GM19397 (cell line): ENCODE measurements around the gene SNX14.

Experiments used
- ATAC-seq: cut with Tn5 transposase; IDR thresholded peaks from one replicate; pipeline ENCODE4 v1.9.1; 2021; ENCODE audit warnings: mild to moderate bottlenecking, moderate library complexity; ENCODE audit not compliant: unreplicated experiment

The SNX14 gene

GRCh38 chr6:85506441-85507093 lies 87.1 kb downstream of the SNX14 start:
- ATAC-seq: no peak

- ATAC-seq: no peak
Observed at GRCh38 chr6:85498596-85499258, 94.9 kb downstream of the SNX14 start.

- ATAC-seq: no peak
Observed at GRCh38 chr6:85496856-85497255, 96.8 kb downstream of the SNX14 start.

- ATAC-seq: no peak
Observed at GRCh38 chr6:85496009-85496579, 97.6 kb downstream of the SNX14 start.

- ATAC-seq: no peak
Observed at GRCh38 chr6:85494547-85495536, 98.8 kb downstream of the SNX14 start.

- ATAC-seq: no peak
Observed at GRCh38 chr6:85493389-85493788, 100.3 kb downstream of the SNX14 start.

- ATAC-seq: no peak
Observed at GRCh38 chr6:85490516-85491248, 103.0 kb downstream of the SNX14 start.

GRCh38 chr6:85484948-85485347 lies 108.7 kb downstream of the SNX14 start:
- ATAC-seq: no peak

GRCh38 chr6:85483846-85484245 lies 109.8 kb downstream of the SNX14 start:
- ATAC-seq: no peak

- ATAC-seq: peak; percentile 90
Observed at GRCh38 chr6:85482905-85483700, 110.6 kb downstream of the SNX14 start.

GRCh38 chr6:85482206-85482904 lies 111.3 kb downstream of the SNX14 start:
- no peak for ATAC-seq

- ATAC-seq: no peak
Observed at GRCh38 chr6:85479208-85479607, 114.5 kb downstream of the SNX14 start.

- ATAC-seq: no peak
Observed at GRCh38 chr6:85476532-85476931, 117.1 kb downstream of the SNX14 start.

GRCh38 chr6:85473748-85474147 lies 119.9 kb downstream of the SNX14 start:
- ATAC-seq: no peak

- ATAC-seq: no peak
Observed at GRCh38 chr6:85472744-85473143, 120.9 kb downstream of the SNX14 start.

- no peak for ATAC-seq
Observed at GRCh38 chr6:85470023-85470410, 123.6 kb downstream of the SNX14 start.

GRCh38 chr6:85469276-85470022 lies 124.2 kb downstream of the SNX14 start:
- ATAC-seq: no peak

- ATAC-seq: no peak
Observed at GRCh38 chr6:85468326-85468725, 125.3 kb downstream of the SNX14 start.
